NCI-H2227 (cell line): ENCODE results near the gene RELB.

Source experiments
- DNase-seq: peaks from one replicate; lab custom pipeline; 2025; ENCODE audit not compliant: unreplicated experiment; lab: John Stamatoyannopoulos, UW

Gene RELB

GRCh38 chr19:45079063-45079910 lies 78.0 kb downstream of the RELB start, which contains the start of gene GEMIN7:
GEMIN7 (plus strand) TSS chr19:45079260; CDS start chr19:45090115, 10,855 bp downstream.
- DNase-seq: peak; percentile 82

GRCh38 chr19:45079911-45080370 lies 78.7 kb downstream of the RELB start:
- no peak for DNase-seq

- no peak for DNase-seq
Observed at GRCh38 chr19:45082170-45082569, 80.9 kb downstream of the RELB start.

GRCh38 chr19:45086480-45086879 lies 85.2 kb downstream of the RELB start:
- DNase-seq: no peak

GRCh38 chr19:45087531-45087930 lies 86.3 kb downstream of the RELB start:
- DNase-seq: no peak
